H9 (cell line): ENCODE results near the gene S1PR5. TPM values are rescaled to one million over a fixed set of nuclear protein-coding genes. Genes with fewer than 3 reads are reported as not detected.
"Not testable (repeated sequence)": the region's sequence is repeated elsewhere in the genome, so short reads cannot be mapped to it uniquely, and the experiment has no call there.

Source experiments
- DNase-seq: peaks from one replicate; pipeline ENCODE4 v3.0.0-alpha.2; 2017
- H2AFZ ChIP-seq: one replicate; pipeline ENCODE4 v1.6.1; 2013; ENCODE audit warnings: mild to moderate bottlenecking, low read length, control low read depth, moderate library complexity
- H2AK5ac ChIP-seq: 2 replicates; pipeline ENCODE4 v1.6.1; 2013; ENCODE audit warnings: low read length, control low read depth, mixed read lengths; ENCODE audit not compliant: insufficient read length
- H2BK120ac ChIP-seq: one replicate; pipeline ENCODE4 v1.6.1; 2013; ENCODE audit warnings: low read depth, mild to moderate bottlenecking, low read length, control low read depth, inconsistent platforms; ENCODE audit not compliant: poor library complexity, severe bottlenecking
- H2BK12ac ChIP-seq: 2 replicates; pipeline ENCODE4 v1.6.1; 2013; ENCODE audit warnings: low read length, control low read depth, mixed read lengths, low read depth; ENCODE audit not compliant: insufficient read length
- H2BK15ac ChIP-seq: 2 replicates; pipeline ENCODE4 v1.6.1; 2013; ENCODE audit warnings: low read depth, low read length, control low read depth
- H2BK20ac ChIP-seq: one replicate; pipeline ENCODE4 v1.6.1; 2013; ENCODE audit warnings: low read depth, mild to moderate bottlenecking, low read length, control low read depth, inconsistent platforms; ENCODE audit not compliant: poor library complexity, severe bottlenecking
- H2BK5ac ChIP-seq: 2 replicates; pipeline ENCODE4 v1.6.1; 2013; ENCODE audit warnings: low read length, control low read depth, mixed read lengths; ENCODE audit not compliant: insufficient read length
- H3K14ac ChIP-seq: 2 replicates; pipeline ENCODE4 v1.6.1; 2013; ENCODE audit warnings: low read length, control low read depth; ENCODE audit not compliant: insufficient read depth
- H3K18ac ChIP-seq: 2 replicates; pipeline ENCODE4 v1.6.1; 2013; ENCODE audit warnings: low read depth, mild to moderate bottlenecking, mixed read lengths, low read length, control low read depth; ENCODE audit not compliant: insufficient read length
- H3K23ac ChIP-seq: 2 replicates; pipeline ENCODE4 v1.6.1; 2013; ENCODE audit warnings: low read length, control low read depth, mixed read lengths, low read depth; ENCODE audit not compliant: insufficient read length
- H3K23me2 ChIP-seq: 2 replicates; pipeline ENCODE4 v1.6.1; 2013; ENCODE audit warnings: low read depth, mild to moderate bottlenecking, mixed read lengths, low read length, control low read depth; ENCODE audit not compliant: insufficient read length, poor library complexity, severe bottlenecking
- H3K27ac ChIP-seq: 2 replicates; pipeline ENCODE4 v1.5.1; 2013; ENCODE audit warnings: low read length, control low read depth, mixed read lengths, low read depth; ENCODE audit not compliant: insufficient read length
- H3K27me3 ChIP-seq: 2 replicates; pipeline ENCODE4 v1.6.1; 2013; ENCODE audit warnings: low read length, control low read depth, inconsistent platforms; ENCODE audit not compliant: insufficient read depth
- H3K4ac ChIP-seq: 2 replicates; pipeline ENCODE4 v1.6.1; 2013; ENCODE audit warnings: low read depth, mild to moderate bottlenecking, control low read depth, inconsistent platforms, low read length, moderate library complexity
- H3K4me1 ChIP-seq: 2 replicates; pipeline ENCODE4 v1.6.1; 2013; ENCODE audit warnings: low read length, control low read depth, inconsistent platforms; ENCODE audit not compliant: insufficient read depth
- H3K4me2 ChIP-seq: 2 replicates; pipeline ENCODE4 v1.6.1; 2013; ENCODE audit warnings: low read length, control low read depth, mixed read lengths; ENCODE audit not compliant: insufficient read length, insufficient read depth
- H3K56ac ChIP-seq: 2 replicates; pipeline ENCODE4 v1.6.1; 2013; ENCODE audit warnings: low read depth, mild to moderate bottlenecking, mixed read lengths, low read length, control low read depth; ENCODE audit not compliant: insufficient read length
- H3K79me1 ChIP-seq: 2 replicates; pipeline ENCODE4 v1.6.1; 2013; ENCODE audit warnings: low read depth, mild to moderate bottlenecking, moderate library complexity, low read length, control low read depth, inconsistent platforms; ENCODE audit not compliant: insufficient read depth, poor library complexity, severe bottlenecking
- H3K79me2 ChIP-seq: 2 replicates; pipeline ENCODE4 v1.6.1; 2013; ENCODE audit warnings: low read length, control low read depth, inconsistent platforms; ENCODE audit not compliant: insufficient read depth
- H3K9ac ChIP-seq: 2 replicates; pipeline ENCODE4 v1.6.1; 2013; ENCODE audit warnings: low read length, control low read depth, mixed read lengths; ENCODE audit not compliant: insufficient read length; ENCODE audit errors: extremely low read depth
- H3K9me3 ChIP-seq: one replicate; pipeline ENCODE4 v1.6.1; 2013; ENCODE audit warnings: low read depth, low read length, inconsistent platforms; ENCODE audit not compliant: control insufficient read depth
- H3T11ph ChIP-seq: one replicate; pipeline ENCODE4 v1.6.1; 2013; ENCODE audit warnings: mild to moderate bottlenecking, low read length, control low read depth, inconsistent platforms
- H4K20me1 ChIP-seq: one replicate; pipeline ENCODE4 v1.6.1; 2013; ENCODE audit not compliant: control insufficient read depth, insufficient read length, insufficient read depth
- H4K5ac ChIP-seq: 2 replicates; pipeline ENCODE4 v1.6.1; 2013; ENCODE audit warnings: low read depth, mild to moderate bottlenecking, mixed read lengths, low read length, control low read depth; ENCODE audit not compliant: insufficient read length
- H4K8ac ChIP-seq: replicated peaks from 2 replicates; pipeline ENCODE4 v1.6.1; 2013; ENCODE audit warnings: low read length, control low read depth, mixed read lengths, low read depth; ENCODE audit not compliant: insufficient read length
- H4K91ac ChIP-seq: 2 replicates; pipeline ENCODE4 v1.6.1; 2013; ENCODE audit warnings: low read depth, mild to moderate bottlenecking, moderate library complexity, mixed read lengths, low read length, control low read depth; ENCODE audit not compliant: insufficient read length
- H3K27ac Mint-ChIP-seq, 3 experiments: 2 replicates in 2 of 3; 3 replicates in 1 of 3; pipeline ENCODE4 v1.8.0; 2020 to 2021; ENCODE audit warnings: mixed read lengths in 3 of 3, mild to moderate bottlenecking in 1 of 3, moderate library complexity in 1 of 3
- H3K27me3 Mint-ChIP-seq: 2 replicates; pipeline ENCODE4 v1.8.0; 2021; ENCODE audit warnings: low read depth, mild to moderate bottlenecking, moderate library complexity, mixed read lengths
- H3K36me3 Mint-ChIP-seq, 3 experiments: 2 replicates in 2 of 3; 3 replicates in 1 of 3; pipeline ENCODE4 v1.8.0; 2020 to 2021; ENCODE audit warnings: low read depth in 3 of 3, mixed read lengths in 3 of 3; ENCODE audit not compliant: insufficient read depth in 1 of 3
- H3K4me1 Mint-ChIP-seq, 2 experiments: 2 replicates each; pipeline ENCODE4 v1.8.0; 2020; ENCODE audit warnings: mixed read lengths in 2 of 2
- H3K4me3 Mint-ChIP-seq, 2 experiments: 2 replicates in 1 of 2; 3 replicates in 1 of 2; pipeline ENCODE4 v1.8.0; 2020 to 2021; ENCODE audit warnings: mild to moderate bottlenecking in 2 of 2, mixed read lengths in 2 of 2, moderate library complexity in 1 of 2
- H3K9me3 Mint-ChIP-seq, 2 experiments: 2 replicates in 1 of 2; 3 replicates in 1 of 2; pipeline ENCODE4 v1.8.0; 2020; ENCODE audit warnings: mild to moderate bottlenecking in 2 of 2, mixed read lengths in 2 of 2, moderate library complexity in 1 of 2
- CTCF ChIP-seq: fragments of 200-600 bp; sonication (generic); conservative IDR thresholded peaks from 3 replicates; pipeline ENCODE4 v1.8.0; 2021; ENCODE audit warnings: antibody characterized with exemption, mild to moderate bottlenecking
- whole genome bisulfite sequencing: extraction: QIAGEN DNeasy Blood & Tissue Kit; methylation state at CpG from one replicate; pipeline ENCODE4 v1.1.7; 2013; ENCODE audit warnings: missing lambda C conversion rate, low lambda C conversion rate, mixed read lengths; ENCODE audit not compliant: insufficient read length; ENCODE audit errors: extremely low coverage; 5-methylcytosine and 5-hydroxymethylcytosine counted together
- total RNA-seq: library from RNA; stranded (reverse); gene quantifications from 2 replicates; pipeline ENCODE4 v1.2.1, GENCODE V29; 2021

Gene S1PR5
- total RNA-seq, 1 experiment from 2014 or later, result 8.1 TPM

GRCh38 chr19:10551698-10552301 is 34.6 kb upstream of the S1PR5 start:
- Histone ChIP-seq H2BK12ac (no peak overlapping the region), H3K4ac (no peak overlapping the region), H2BK120ac (no peak overlapping the region), H2AK5ac (no peak overlapping the region), H2AFZ (no peak overlapping the region), H3K27ac (no peak overlapping the region), H3K14ac (no peak overlapping the region; the same call in 1 of the 2 replicates), H3T11ph (no peak overlapping the region), H4K91ac (no peak overlapping the region), H4K20me1 (no peaks in the 10 kb centered on the region), H3K79me2 (no peaks in the 10 kb centered on the region), H4K5ac (no peak overlapping the region), H3K27me3 (no peaks in the 10 kb centered on the region), H4K8ac (no peak overlapping the region), H2BK5ac (no peak overlapping the region), H3K9ac (no peak overlapping the region), H3K79me1 (no peaks in the 10 kb centered on the region), H3K56ac (no peak overlapping the region), H3K4me2 (no peak overlapping the region), H3K9me3 (no peaks in the 10 kb centered on the region), H2BK15ac (no peak overlapping the region), H2BK20ac (no peak overlapping the region), H3K23ac (no peak overlapping the region), H3K18ac (no peak overlapping the region), H3K4me1 (no peaks in the 10 kb centered on the region), H3K23me2 (no peaks in the 10 kb centered on the region)
- Mint-ChIP-seq H3K36me3 (peaks cover 34 to 89% (median 77%) of the 10 kb centered on the region in 3 experiments; a peak in 6 of 7 replicates), H3K4me1 (no peaks in the 10 kb centered on the region), H3K27me3 (no peaks in the 10 kb centered on the region), H3K9me3 (no peaks in the 10 kb centered on the region), H3K4me3 (no peak overlapping the region), H3K27ac (no peak overlapping the region)
- TF ChIP-seq CTCF, result peak; percentile 42; the same call in 2 of the 3 replicates
- peak; percentile 55 for DNase-seq
- no CpG with 5 or more reads among the region's 12 CpGs for WGBS

- H3K56ac ChIP-seq, H3T11ph ChIP-seq, H2AFZ ChIP-seq, H3K23ac ChIP-seq, H3K4me2 ChIP-seq, H4K8ac ChIP-seq, H3K9me3 ChIP-seq, H4K91ac ChIP-seq, H2BK5ac ChIP-seq, H2BK20ac ChIP-seq, DNase-seq, H3K4ac ChIP-seq, H3K27me3 Mint-ChIP-seq, H4K20me1 ChIP-seq, H3K79me1 ChIP-seq, H3K27me3 ChIP-seq, H3K4me3 Mint-ChIP-seq, H4K5ac ChIP-seq, H3K18ac ChIP-seq, H3K9ac ChIP-seq, H2AK5ac ChIP-seq, H3K27ac Mint-ChIP-seq, H3K4me1 ChIP-seq, H2BK120ac ChIP-seq, H3K23me2 ChIP-seq, H2BK12ac ChIP-seq, H3K79me2 ChIP-seq, H3K4me1 Mint-ChIP-seq, H3K14ac ChIP-seq, H3K9me3 Mint-ChIP-seq, H3K27ac ChIP-seq, H2BK15ac ChIP-seq: not testable (repeated sequence)
- H3K36me3 Mint-ChIP-seq, result peaks cover 34 to 84% (median 73%) of the 10 kb centered on the region in 3 experiments; a peak in 6 of 7 replicates
- no CpG with 5 or more reads among the region's 9 CpGs for WGBS
Observed at GRCh38 chr19:10551006-10551405, 33.8 kb upstream of the S1PR5 start.
